GM12872 (cell line): ENCODE data around the gene PDE8B.
A peak's percentile ranks its signal among the peaks of the same experiment; 100 is the strongest.

ENCODE experiments used
- TF ChIP-seq, protein P1 (sequence below): IDR thresholded peaks from 3 replicates; pipeline ENCODE4 v1.5.1; 2011; ENCODE audit warnings: low read depth, mild to moderate bottlenecking, low read length, moderate library complexity; ENCODE audit not compliant: insufficient read depth

PDE8B gene

DNA sequence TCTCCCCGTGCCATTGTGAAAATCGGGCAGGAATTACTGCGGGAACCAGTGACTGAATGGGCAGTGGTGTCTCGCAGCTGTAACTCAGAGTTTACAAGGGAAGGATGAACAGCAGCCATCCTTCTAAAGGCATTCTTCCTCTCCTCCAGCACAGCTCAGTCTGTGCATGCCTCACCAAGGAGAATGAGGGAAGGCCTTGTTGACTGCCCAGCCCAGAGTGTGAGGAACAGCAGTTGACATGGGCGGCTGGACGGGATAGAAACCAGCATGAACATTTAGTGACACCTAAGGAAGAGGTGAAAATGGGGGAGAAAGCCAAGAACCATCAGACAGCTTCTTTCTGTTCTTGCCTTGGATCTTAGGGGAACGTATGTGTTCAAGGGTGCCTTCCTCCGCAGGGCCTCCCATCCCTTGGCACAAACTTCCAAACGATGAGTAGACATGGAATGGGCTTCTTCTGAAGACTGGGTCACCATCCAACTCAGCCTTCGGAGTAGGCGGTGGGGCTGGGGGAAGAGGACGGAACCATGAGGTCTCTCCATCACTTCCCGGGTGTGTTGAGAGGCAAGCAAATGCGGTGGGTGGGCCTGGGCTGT, 887 bp upstream of the PDE8B start:
- TF ChIP-seq, protein P1, sequence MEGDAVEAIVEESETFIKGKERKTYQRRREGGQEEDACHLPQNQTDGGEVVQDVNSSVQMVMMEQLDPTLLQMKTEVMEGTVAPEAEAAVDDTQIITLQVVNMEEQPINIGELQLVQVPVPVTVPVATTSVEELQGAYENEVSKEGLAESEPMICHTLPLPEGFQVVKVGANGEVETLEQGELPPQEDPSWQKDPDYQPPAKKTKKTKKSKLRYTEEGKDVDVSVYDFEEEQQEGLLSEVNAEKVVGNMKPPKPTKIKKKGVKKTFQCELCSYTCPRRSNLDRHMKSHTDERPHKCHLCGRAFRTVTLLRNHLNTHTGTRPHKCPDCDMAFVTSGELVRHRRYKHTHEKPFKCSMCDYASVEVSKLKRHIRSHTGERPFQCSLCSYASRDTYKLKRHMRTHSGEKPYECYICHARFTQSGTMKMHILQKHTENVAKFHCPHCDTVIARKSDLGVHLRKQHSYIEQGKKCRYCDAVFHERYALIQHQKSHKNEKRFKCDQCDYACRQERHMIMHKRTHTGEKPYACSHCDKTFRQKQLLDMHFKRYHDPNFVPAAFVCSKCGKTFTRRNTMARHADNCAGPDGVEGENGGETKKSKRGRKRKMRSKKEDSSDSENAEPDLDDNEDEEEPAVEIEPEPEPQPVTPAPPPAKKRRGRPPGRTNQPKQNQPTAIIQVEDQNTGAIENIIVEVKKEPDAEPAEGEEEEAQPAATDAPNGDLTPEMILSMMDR = no peak

DNA sequence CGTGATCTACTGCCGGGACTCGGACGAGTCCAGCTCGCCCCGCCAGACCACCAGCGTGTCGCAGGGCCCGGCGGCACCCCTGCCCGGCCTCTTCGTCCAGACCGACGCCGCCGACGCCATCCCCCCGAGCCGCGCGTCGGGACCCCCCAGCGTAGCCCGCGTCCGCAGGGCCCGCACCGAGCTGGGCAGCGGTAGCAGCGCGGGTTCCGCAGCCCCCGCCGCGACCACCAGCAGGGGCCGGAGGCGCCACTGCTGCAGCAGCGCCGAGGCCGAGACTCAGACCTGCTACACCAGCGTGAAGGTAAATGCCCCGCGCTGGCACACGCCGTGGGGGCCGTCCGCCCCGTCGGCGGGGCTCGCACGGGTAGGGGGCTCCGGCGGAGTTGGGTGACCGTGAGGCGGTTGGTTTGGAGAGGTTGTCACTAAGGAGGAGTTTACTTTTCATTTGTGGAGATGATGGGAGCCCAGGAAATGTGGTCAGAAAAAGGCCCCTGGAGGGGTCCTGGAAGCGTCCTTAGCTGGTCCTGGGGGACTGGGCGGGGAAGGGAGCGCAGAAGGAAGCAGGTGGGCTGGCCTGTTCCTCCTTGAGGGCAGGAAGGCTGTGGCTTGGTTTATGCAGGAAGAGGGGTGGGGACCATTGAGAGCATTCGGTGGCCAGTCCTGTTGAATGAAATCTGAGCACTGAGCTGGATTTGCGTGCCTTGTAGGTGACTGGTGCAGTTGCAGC, 647 bp downstream of the PDE8B start:
- TF ChIP-seq, protein P1 = no peak

DNA sequence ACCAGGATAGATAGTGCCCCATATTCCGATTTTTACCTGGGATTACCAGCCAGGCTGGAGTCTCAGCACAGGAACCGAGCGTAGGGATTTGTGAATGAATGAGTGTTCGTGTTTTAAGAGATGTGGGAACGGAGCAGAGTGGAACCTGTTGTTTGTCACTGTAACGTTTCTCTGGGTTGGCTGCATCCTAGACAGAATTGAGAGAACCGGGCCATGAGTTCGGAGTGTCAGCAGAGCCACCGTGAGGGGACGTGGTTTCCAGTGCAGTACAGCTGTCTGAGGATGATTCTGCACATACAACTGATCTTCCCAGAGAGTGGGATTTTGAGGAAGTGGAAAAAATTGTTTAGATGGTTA, 1.2 kb downstream of the PDE8B start:
- TF ChIP-seq, protein P1 = no peak

DNA sequence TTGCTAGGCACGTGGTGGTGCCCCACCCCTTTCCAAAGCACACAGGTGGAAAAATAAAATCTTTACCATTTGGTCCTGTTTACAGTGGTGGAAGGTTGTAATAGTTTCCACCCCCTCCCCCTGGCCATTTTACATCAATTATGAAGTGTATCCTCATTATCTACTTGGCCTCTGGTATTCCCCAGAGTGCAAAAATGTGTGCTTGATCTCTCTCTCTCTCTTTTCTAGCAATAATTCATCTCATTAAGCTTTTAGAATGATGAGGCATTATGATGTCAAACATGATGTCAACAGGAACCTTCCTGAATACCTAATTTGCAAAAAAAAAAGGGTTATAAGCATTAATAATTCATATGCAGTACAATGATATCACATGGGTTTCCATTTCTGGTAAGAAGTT, 3.1 kb downstream of the PDE8B start:
- TF ChIP-seq, protein P1 = no peak

DNA sequence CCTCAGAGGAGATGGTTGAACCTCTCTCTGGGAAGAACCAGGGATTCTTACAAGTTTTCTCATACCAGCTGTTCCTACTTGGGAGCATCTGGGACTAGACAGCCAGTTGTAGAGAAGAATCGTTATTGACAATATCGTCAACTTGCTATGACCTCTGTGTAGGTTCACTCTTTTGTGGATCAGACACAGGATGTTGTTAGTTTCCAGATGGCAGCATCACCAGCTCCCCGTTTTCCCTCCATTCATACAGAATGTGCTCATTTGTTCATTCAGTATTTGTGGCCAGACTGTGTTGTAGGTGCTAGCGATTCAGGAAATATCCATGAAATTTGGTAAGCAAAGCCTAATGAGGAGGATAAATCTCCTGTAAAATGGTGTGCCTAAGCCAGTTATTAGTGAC, 3.7 kb downstream of the PDE8B start:
- TF ChIP-seq, protein P1 = no peak

DNA sequence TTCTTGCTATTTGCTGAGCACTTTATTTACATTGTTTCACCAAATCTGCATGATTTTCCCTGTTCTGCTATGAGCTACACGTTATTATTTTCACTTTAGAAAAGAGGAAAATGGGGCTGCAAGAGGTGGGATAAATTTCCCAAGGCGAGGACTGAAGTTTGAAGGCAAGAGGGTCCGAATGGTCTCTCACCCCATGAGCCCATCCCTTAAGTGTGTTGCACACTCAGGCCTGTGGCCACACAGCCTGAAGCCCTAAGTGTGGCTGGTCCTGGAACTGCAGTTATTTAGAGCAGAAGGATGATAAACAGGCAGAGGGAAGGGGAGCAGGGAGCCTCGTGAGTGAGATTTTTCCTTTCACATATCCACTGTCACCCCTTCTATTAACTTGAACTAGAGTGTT, 7.8 kb downstream of the PDE8B start:
- TF ChIP-seq, protein P1 = peak; percentile 38; the same call in 2 of the 3 replicates

DNA sequence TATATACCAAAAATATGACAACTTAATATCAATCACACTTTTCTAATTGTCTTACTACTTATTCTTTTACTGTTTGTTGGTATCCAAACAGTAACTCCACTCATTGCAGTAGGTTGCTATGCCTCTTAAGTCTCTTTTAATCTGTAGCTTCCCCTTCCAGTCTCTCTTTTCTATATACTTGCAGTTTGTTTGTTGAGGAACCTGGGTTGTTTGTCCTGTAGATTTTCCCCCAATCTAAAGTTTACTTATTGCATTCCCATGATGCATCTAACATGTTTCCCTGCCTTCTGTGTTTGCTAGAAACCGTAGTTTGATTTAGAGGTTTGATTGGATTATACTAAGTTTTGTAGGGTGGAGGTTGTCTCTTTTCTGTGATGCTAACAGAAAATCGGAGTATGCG, 10.6 kb downstream of the PDE8B start:
- TF ChIP-seq, protein P1 = no peak
